SK-N-SH treated with all-trans-retinoic acid at 6 μM for 48 hours (cell line): ENCODE results near the gene ZNF559.

Experiments used
- CSDC2 ChIP-seq: fragments of 250-450 bp; sonication (Bioruptor Pico); IDR thresholded peaks from 2 replicates; pipeline ENCODE4 v1.5.0; 2020; ENCODE audit warnings: mild to moderate bottlenecking, moderate library complexity
- RARB ChIP-seq: fragments of 250-450 bp; sonication (Bioruptor Pico); IDR thresholded peaks from 2 replicates; pipeline ENCODE4 v1.8.0; 2021; ENCODE audit warnings: mild to moderate bottlenecking, moderate library complexity
- ZNF565 ChIP-seq: fragments of 450-650 bp; formaldehyde crosslinking; conservative IDR thresholded peaks from 2 replicates; pipeline ENCODE4 v1.5.0; 2020; ENCODE audit warnings: low read depth, mild to moderate bottlenecking, moderate library complexity

GRCh38 chr19:9354651-9355050 is 30.7 kb downstream of the ZNF559 start:
- TF ChIP-seq ZNF565 (CRISPR knock-in tag): no peak
- TF ChIP-seq RARB: no peak
- TF ChIP-seq CSDC2 (CRISPR knock-in tag): no peak
